Testis (tissue), 2 donors: ENCODE data around the gene ARHGEF37.

ENCODE experiments used
- POLR2A ChIP-seq: fragments of 450-650 bp; IDR thresholded peaks from one replicate; pipeline ENCODE4 v1.6.1; 2017; ENCODE audit warnings: antibody characterized with exemption, mild to moderate bottlenecking, moderate library complexity
- TF ChIP-seq, protein P1 (sequence below), 3 experiments: fragments of 450-650 bp in 2 of 3; fragments of 200-600 bp in 1 of 3; sonication (generic) in 1 of 3; IDR thresholded peaks; one replicate each; pipeline ENCODE4 v1.5.1; 2016 to 2019; ENCODE audit warnings: antibody characterized with exemption in 3 of 3, mild to moderate bottlenecking in 2 of 3, moderate library complexity in 1 of 3

DNA sequence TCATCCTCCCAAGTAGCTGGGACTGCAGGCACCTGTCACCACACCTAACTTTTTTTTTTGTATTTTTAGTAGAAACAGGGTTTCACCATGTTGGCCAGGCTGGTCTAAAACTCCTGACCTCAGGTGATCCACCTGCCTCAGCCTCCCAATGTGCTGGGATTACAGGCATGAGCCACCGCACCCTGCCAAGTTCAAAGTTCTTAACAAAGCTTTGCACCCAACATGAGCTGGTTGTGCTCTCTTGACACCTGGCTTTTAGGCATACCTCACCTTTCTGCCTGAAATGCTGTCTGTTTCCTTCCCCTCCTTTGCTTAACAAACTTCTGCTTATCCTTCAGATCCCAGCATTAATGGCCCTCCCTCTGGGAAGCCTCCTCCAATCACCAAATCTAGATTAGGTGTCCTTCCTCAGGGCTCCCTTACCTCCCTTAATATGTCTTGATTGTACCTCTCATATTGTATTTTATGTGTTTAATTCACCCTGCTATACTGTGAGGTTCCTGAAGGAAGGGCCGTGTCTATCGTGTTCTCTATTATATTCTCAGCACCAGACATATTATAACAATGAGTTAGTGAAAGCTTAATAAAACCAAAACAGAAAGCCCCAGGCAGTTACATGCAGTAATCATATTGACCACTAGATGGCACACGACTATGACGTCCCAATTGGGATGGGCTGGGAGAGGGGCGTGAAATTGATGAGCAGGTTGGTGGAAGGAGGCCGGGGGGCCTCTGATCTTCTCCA lies 86.0 kb downstream of the ARHGEF37 start:
- TF ChIP-seq, protein P1, sequence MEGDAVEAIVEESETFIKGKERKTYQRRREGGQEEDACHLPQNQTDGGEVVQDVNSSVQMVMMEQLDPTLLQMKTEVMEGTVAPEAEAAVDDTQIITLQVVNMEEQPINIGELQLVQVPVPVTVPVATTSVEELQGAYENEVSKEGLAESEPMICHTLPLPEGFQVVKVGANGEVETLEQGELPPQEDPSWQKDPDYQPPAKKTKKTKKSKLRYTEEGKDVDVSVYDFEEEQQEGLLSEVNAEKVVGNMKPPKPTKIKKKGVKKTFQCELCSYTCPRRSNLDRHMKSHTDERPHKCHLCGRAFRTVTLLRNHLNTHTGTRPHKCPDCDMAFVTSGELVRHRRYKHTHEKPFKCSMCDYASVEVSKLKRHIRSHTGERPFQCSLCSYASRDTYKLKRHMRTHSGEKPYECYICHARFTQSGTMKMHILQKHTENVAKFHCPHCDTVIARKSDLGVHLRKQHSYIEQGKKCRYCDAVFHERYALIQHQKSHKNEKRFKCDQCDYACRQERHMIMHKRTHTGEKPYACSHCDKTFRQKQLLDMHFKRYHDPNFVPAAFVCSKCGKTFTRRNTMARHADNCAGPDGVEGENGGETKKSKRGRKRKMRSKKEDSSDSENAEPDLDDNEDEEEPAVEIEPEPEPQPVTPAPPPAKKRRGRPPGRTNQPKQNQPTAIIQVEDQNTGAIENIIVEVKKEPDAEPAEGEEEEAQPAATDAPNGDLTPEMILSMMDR (IDR thresholded peaks at IDR 0.05): peak; percentile 57 to 94 (median 76)
- TF ChIP-seq POLR2A: no peak
